IPS DF 4.7 (cell line): Measurements from ENCODE around the gene CDH12.
"Not testable (repeated sequence)": the region's sequence is repeated elsewhere in the genome, so short reads cannot be mapped to it uniquely, and the experiment has no call there.

Source experiments
- DNase-seq: peaks from one replicate; pipeline ENCODE4 v3.0.0-alpha.2; 2013; ENCODE audit warnings: low spot score; ENCODE audit errors: extremely low read depth

Gene CDH12

GRCh38 chr5:22774214-22774613 lies 78.9 kb downstream of the CDH12 start:
- DNase-seq: not testable (repeated sequence)

GRCh38 chr5:22764736-22765135 lies 88.4 kb downstream of the CDH12 start:
- no peak for DNase-seq

GRCh38 chr5:22757776-22758175 lies 95.4 kb downstream of the CDH12 start:
- no peak for DNase-seq

- DNase-seq: no peak
Measured at GRCh38 chr5:22754155-22754554, 99.0 kb downstream of the CDH12 start.

- DNase-seq: no peak
Measured at GRCh38 chr5:22751536-22751935, 101.6 kb downstream of the CDH12 start.

GRCh38 chr5:22736443-22737003 lies 116.6 kb downstream of the CDH12 start:
- no peak for DNase-seq

- no peak for DNase-seq
Measured at GRCh38 chr5:22734907-22735306, 118.2 kb downstream of the CDH12 start.

GRCh38 chr5:22728610-22729009 lies 124.5 kb downstream of the CDH12 start:
- no peak for DNase-seq

GRCh38 chr5:22722491-22722890 lies 130.7 kb downstream of the CDH12 start:
- DNase-seq: no peak

GRCh38 chr5:22722056-22722455 lies 131.1 kb downstream of the CDH12 start:
- DNase-seq: no peak

GRCh38 chr5:22719842-22720241 lies 133.3 kb downstream of the CDH12 start:
- no peak for DNase-seq

GRCh38 chr5:22710660-22711059 lies 142.5 kb downstream of the CDH12 start:
- no peak for DNase-seq

- DNase-seq: no peak
Measured at GRCh38 chr5:22709743-22710142, 143.4 kb downstream of the CDH12 start.

- no peak for DNase-seq
Measured at GRCh38 chr5:22708770-22709328, 144.3 kb downstream of the CDH12 start.

GRCh38 chr5:22706901-22707300 lies 146.2 kb downstream of the CDH12 start:
- no peak for DNase-seq

GRCh38 chr5:22699319-22699718 lies 153.8 kb downstream of the CDH12 start:
- DNase-seq: no peak

GRCh38 chr5:22693121-22693520 lies 160.0 kb downstream of the CDH12 start:
- DNase-seq: no peak

GRCh38 chr5:22683050-22683449 lies 170.1 kb downstream of the CDH12 start:
- no peak for DNase-seq

GRCh38 chr5:22678886-22679285 lies 174.3 kb downstream of the CDH12 start:
- DNase-seq: no peak

- DNase-seq: no peak
Measured at GRCh38 chr5:22673131-22673530, 180.0 kb downstream of the CDH12 start.

- no peak for DNase-seq
Measured at GRCh38 chr5:22669345-22669744, 183.8 kb downstream of the CDH12 start.

- no peak for DNase-seq
Measured at GRCh38 chr5:22665801-22666200, 187.3 kb downstream of the CDH12 start.

GRCh38 chr5:22663134-22663533 lies 190.0 kb downstream of the CDH12 start:
- DNase-seq: no peak

- no peak for DNase-seq
Measured at GRCh38 chr5:22662391-22662790, 190.8 kb downstream of the CDH12 start.
